Stimulated activated CD8-positive, alpha-beta memory T cell treated with anti-CD3 and anti-CD28 coated beads, Interleukin-12 subunit alpha, Interleukin-12 subunit beta, amount 100 ng/mL, for 24 hours (primary cell): ENCODE data around the gene LRCH3.

Experiments used
- DNase-seq: peaks from one replicate; pipeline ENCODE4 v3.0.0-alpha.2; 2020; ENCODE audit errors: extremely low read depth

LRCH3 gene

GRCh38 chr3:197791113-197791891, at the start of gene LRCH3:
LRCH3 (plus strand) TSS chr3:197791254; CDS start chr3:197791279, 25 bp downstream.
- peak; percentile 64 for DNase-seq

- no peak for DNase-seq
Observed at GRCh38 chr3:197742787-197743186, 48.3 kb upstream of the LRCH3 start.

GRCh38 chr3:197746209-197746608, 44.8 kb upstream of the LRCH3 start:
- DNase-seq = no peak

DNA sequence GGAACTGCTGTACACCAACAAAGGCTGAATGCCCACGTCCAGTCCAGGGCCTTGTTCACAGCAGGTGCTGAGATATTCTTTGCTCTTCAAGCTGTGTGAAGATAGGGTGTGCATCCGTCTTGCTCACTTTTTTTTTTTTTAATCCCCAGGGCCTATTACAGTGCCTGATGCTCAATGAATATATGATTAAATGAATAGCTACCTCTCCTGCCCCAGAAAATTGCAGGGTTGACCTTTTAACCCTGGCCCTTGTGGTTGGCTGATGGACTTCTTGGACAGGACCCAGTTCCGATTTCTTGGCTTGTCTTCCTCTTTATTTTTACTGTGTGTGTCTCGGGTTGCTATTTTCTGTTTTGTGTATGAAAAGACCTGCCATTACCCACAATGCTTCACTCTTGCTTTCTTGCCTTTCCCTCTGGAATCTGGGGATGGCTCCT, 44.2 kb upstream of the LRCH3 start:
- no peak for DNase-seq

- DNase-seq = no peak
Observed at GRCh38 chr3:197748597-197749314, 42.3 kb upstream of the LRCH3 start.

DNA sequence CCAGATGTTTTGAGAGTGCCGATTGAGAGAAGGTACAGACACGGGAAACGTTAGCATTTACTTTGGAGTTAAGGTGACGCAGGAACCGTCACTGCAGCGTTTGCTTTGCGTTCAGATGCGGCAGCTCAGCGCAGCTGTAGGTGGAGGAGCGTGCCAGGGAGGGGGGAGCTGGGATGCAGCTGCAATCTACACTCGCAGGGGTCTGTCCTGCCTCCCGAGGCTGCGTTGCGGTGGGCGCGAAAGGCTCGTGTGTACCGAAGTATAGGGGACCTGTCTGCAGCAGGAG, 41.8 kb upstream of the LRCH3 start:
- DNase-seq = no peak

- DNase-seq = peak; percentile 74
Observed at GRCh38 chr3:197749601-197750395, 41.3 kb upstream of the LRCH3 start, which contains the start of gene FYTTD1. FYTTD1 (plus strand) TSS chr3:197749883; CDS start chr3:197749972, 89 bp downstream.

DNA sequence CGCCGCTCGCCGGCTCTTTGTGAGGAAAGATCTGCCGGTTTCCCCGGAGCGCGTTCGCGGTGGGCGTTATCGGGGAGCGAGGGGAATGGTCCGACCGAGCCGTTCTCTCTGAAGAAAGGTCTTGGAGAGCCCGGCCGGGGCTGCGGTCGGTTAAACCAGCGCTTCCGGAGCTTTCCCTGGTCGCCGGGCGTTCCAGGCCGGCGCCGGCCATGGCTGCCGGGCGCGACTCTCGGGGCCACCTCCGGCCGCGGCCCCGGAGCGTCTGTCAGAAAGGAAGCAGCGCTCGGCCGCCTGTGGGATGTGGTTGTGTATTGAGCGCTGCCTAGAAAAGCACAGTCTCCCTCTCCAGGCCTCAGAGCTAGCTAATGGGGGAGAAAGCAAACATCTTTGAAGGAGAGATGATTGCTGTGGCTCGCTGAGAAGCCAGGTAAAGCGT, 40.6 kb upstream of the LRCH3 start:
- no peak for DNase-seq

- no peak for DNase-seq
Observed at GRCh38 chr3:197750858-197751737, 40.0 kb upstream of the LRCH3 start.

DNA sequence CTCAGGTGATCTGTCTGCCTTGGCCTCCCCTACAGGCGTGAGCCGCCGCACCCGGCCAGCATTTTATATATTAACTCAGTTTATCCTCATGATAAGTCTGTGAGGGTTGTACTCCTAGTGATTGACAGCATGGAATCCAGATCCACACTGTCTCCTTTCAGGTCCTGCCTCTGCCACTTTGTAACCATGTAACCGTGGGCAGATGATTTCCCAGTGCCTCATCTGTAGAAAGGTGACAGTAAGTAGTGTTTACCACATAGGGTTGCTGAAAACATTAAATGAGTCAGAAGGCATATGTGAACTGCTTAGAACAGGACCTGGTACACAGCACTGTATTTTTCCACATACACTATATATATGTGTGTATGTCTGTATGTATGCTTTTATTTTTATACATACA, 38.9 kb upstream of the LRCH3 start:
- DNase-seq = no peak

DNA sequence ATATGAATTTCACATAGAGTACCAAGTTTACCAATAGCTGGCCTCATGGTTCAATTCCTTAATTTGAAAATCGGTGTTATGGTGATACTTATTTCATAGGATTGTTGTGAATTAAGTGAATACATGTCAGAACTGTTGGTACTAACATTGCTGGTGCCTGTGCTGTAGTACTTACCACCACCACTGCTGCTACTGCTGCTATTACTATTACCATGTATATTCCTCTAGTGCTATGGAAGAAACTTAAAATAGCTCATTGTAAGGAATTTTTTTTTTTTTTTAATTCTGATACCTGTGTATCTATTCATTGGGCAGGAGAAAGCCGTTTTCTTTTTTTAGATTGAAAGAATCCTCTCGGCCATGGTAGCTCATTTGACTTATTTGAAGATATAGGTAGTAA, 37.8 kb upstream of the LRCH3 start:
- DNase-seq = no peak

GRCh38 chr3:197756704-197757103, 34.4 kb upstream of the LRCH3 start:
- DNase-seq = no peak

- no peak for DNase-seq
Observed at GRCh38 chr3:197758512-197758911, 32.5 kb upstream of the LRCH3 start.

DNA sequence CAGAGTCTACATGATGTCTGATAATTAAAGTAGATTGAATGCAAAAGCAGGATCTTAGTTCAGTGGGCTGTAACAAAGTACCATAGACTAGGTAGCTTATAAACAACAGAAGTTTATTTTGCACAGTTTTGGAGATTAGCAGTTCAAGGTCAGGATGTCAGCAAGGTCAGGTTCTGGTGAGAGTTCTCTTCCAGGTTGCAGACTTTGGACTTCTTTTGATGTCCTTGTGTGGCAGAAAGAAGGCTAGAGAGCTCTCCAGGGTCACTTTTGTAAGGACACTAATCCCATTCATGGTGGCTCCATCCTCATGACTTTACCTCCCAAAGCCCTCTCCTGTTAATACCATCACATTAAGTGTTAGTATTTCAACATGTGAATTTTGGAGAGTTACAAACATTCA, 29.3 kb upstream of the LRCH3 start:
- DNase-seq = no peak

DNA sequence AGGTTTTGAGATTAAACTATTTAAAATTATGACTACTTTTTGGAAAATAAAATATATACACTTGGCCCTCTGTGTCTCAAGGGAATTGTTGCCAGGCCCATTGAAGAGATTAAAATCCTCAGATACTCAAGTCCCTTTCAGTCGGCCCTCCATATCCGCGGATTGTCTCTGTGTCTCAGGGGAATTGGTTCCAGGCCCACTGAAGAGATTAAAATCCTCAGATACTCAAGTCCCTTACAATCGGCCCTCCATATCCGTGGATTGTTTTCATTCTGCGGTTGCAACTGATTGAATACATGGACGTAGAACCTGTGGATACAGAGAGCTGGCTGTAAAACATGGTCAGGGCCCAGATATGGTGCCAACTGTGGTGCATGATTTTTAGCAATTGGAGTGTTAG, 15.7 kb upstream of the LRCH3 start:
- no peak for DNase-seq

GRCh38 chr3:197782230-197782629, 8.8 kb upstream of the LRCH3 start:
- no peak for DNase-seq

GRCh38 chr3:197784019-197784585, 7.0 kb upstream of the LRCH3 start:
- DNase-seq = no peak

DNA sequence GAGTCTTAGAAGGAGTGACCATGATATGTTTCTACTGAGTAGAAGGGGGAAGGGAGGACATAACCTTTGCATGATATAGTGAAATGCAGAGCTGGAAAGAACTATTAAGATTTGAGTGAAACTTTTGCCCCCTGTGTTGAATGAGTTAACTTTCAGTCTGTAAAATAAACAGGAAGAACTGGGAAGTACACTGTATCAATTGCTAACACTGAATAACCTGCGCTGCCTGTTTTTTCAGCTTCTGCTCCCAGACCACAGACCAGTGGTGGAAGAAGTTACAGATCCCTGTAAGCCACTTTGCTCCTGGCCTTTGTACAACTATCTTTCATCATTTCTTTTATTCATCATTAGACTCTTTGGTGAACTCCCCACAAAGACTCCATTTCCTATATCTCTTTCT, 3.6 kb upstream of the LRCH3 start:
- no peak for DNase-seq

- DNase-seq = no peak
Observed at GRCh38 chr3:197789309-197789708, 1.7 kb upstream of the LRCH3 start.

DNA sequence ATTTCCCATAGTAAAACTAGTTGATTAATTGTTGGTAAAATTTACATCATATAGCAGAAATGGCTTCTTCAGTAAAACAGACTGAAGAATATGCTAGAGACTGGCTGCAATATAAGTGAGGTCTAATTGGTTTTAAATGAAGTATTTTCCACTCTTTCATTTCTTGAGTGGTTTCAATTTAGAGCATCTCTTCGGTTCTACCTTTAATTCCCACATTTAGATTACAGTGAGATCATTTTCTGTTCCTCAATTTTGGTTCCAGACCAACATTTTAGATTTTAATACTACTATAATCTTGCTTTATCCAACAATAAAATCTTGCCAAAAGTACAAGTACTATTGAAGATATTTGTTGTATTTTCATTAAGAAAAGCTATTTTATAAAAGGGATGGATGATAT, 1.0 kb upstream of the LRCH3 start:
- DNase-seq = no peak
